ENCODE data around the gene PDE2A.

PDE2A gene

GRCh38 chr11:72583177-72583553 lies 91.1 kb downstream of the PDE2A start:
- Histone ChIP-seq H3K27me3 (ENCODE audit: insufficient read depth, low read length, poor library complexity) (peaks cover 1% of the 10 kb centered on the region), H3K79me1 (ENCODE audit: low read length) (no peaks in the 10 kb centered on the region), H2AK5ac (ENCODE audit: low read length) (no peak overlapping the region), H2BK5ac (ENCODE audit: low read length) (no peak overlapping the region), H2BK120ac (ENCODE audit: low read depth, low read length) (no peak overlapping the region), H3K18ac (ENCODE audit: low read length) (no peak overlapping the region), H4K8ac (ENCODE audit: low read depth, low read length) (no peak overlapping the region), H3K56ac (ENCODE audit: low read length) (no peak overlapping the region), H3K4me1 (ENCODE audit: control insufficient read depth, low read depth, low read length) (no peaks in the 10 kb centered on the region), H3K4me2 (ENCODE audit: low read length) (no peak overlapping the region), H3K27ac (ENCODE audit: low read depth, low read length) (no peak overlapping the region), H3K23ac (ENCODE audit: low read length) (no peak overlapping the region), H3K79me2 (ENCODE audit: control insufficient read depth, insufficient read depth, low read length) (no peaks in the 10 kb centered on the region), H2BK15ac (replicated peaks; ENCODE audit: low read depth) (no peak overlapping the region), H3K4ac (ENCODE audit: low read depth, low read length) (no peak overlapping the region), H3K4me3 (ENCODE audit: low read length) (no peak overlapping the region), H3K9ac (ENCODE audit: low read length) (no peak overlapping the region), H4K5ac (ENCODE audit: low read length) (no peak overlapping the region), H3K36me3 (ENCODE audit: control insufficient read depth, insufficient read depth, low read length) (no peaks in the 10 kb centered on the region)
- WGBS (ENCODE audit: extremely low coverage, insufficient coverage, low lambda C conversion rate): no CpG with 5 or more reads among the region's 2 CpGs
- DNase-seq: no peak

- H3K56ac ChIP-seq (ENCODE audit: low read length): no peak overlapping the region
- peaks cover 1% of the 10 kb centered on the region for H3K27me3 ChIP-seq (ENCODE audit: insufficient read depth, low read length, poor library complexity)
- H3K27ac ChIP-seq (ENCODE audit: low read depth, low read length): no peak overlapping the region
- H3K9ac ChIP-seq (ENCODE audit: low read length): no peak overlapping the region
- H2BK120ac ChIP-seq (ENCODE audit: low read depth, low read length): no peak overlapping the region
- H4K5ac ChIP-seq (ENCODE audit: low read length): no peak overlapping the region
- H2BK5ac ChIP-seq (ENCODE audit: low read length): no peak overlapping the region
- H3K4ac ChIP-seq (ENCODE audit: low read depth, low read length): no peak overlapping the region
- H3K23ac ChIP-seq (ENCODE audit: low read length): no peak overlapping the region
- H2BK15ac ChIP-seq (replicated peaks; ENCODE audit: low read depth): no peak overlapping the region
- H2AK5ac ChIP-seq (ENCODE audit: low read length): no peak overlapping the region
- no peak overlapping the region for H3K18ac ChIP-seq (ENCODE audit: low read length)
- no peaks in the 10 kb centered on the region for H3K79me2 ChIP-seq (ENCODE audit: control insufficient read depth, insufficient read depth, low read length)
- no CpG with 5 or more reads among the region's 14 CpGs for WGBS (ENCODE audit: extremely low coverage, insufficient coverage, low lambda C conversion rate)
- H3K36me3 ChIP-seq (ENCODE audit: control insufficient read depth, insufficient read depth, low read length): no peaks in the 10 kb centered on the region
- H3K79me1 ChIP-seq (ENCODE audit: low read length): no peaks in the 10 kb centered on the region
- DNase-seq: no peak
- no peak overlapping the region for H3K4me2 ChIP-seq (ENCODE audit: low read length)
- no peaks in the 10 kb centered on the region for H3K4me1 ChIP-seq (ENCODE audit: control insufficient read depth, low read depth, low read length)
- no peak overlapping the region for H4K8ac ChIP-seq (ENCODE audit: low read depth, low read length)
- H3K4me3 ChIP-seq (ENCODE audit: low read length): no peak overlapping the region
These were observed 91.7 kb downstream of the PDE2A start for GRCh38 chr11:72582206-72583176.

DNA sequence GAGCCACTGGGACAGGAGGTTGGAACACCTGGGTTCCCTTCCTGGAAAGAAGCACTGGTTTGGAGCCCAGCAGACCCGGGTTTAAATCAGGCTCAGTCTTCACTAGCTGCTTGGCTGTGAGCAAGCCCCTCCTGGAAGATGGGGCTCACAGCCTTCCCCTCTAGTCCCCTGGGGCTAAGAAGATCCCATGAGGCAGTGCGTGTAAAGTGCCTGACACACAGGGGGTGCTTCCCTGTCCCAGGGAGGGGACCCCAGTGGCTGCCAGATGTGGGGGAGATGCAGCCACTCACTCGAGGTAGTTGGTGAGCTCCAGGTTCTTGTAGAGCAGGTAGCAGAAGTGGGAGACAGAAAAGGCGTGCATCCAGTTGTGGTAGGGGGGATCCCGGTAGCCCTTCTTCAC lies 93.2 kb downstream of the PDE2A start:
- no peak for DNase-seq
- no peak overlapping the region for H3K18ac ChIP-seq (ENCODE audit: low read length)
- H3K23ac ChIP-seq (ENCODE audit: low read length): no peak overlapping the region
- no peak overlapping the region for H3K56ac ChIP-seq (ENCODE audit: low read length)
- no peak overlapping the region for H2BK15ac ChIP-seq (replicated peaks; ENCODE audit: low read depth)
- no peak overlapping the region for H3K4me2 ChIP-seq (ENCODE audit: low read length)
- no peaks in the 10 kb centered on the region for H3K36me3 ChIP-seq (ENCODE audit: control insufficient read depth, insufficient read depth, low read length)
- no peak overlapping the region for H2BK5ac ChIP-seq (ENCODE audit: low read length)
- H4K8ac ChIP-seq (ENCODE audit: low read depth, low read length): no peak overlapping the region
- no peak overlapping the region for H3K27ac ChIP-seq (ENCODE audit: low read depth, low read length)
- no peak overlapping the region for H4K5ac ChIP-seq (ENCODE audit: low read length)
- H2BK120ac ChIP-seq (ENCODE audit: low read depth, low read length): no peak overlapping the region
- no peak overlapping the region for H3K4me3 ChIP-seq (ENCODE audit: low read length)
- H3K4me1 ChIP-seq (ENCODE audit: control insufficient read depth, low read depth, low read length): no peaks in the 10 kb centered on the region
- H3K79me1 ChIP-seq (ENCODE audit: low read length): no peaks in the 10 kb centered on the region
- H3K79me2 ChIP-seq (ENCODE audit: control insufficient read depth, insufficient read depth, low read length): no peaks in the 10 kb centered on the region
- H3K9ac ChIP-seq (ENCODE audit: low read length): no peak overlapping the region
- peaks cover 1% of the 10 kb centered on the region for H3K27me3 ChIP-seq (ENCODE audit: insufficient read depth, low read length, poor library complexity)
- no peak overlapping the region for H3K4ac ChIP-seq (ENCODE audit: low read depth, low read length)
- WGBS (ENCODE audit: extremely low coverage, insufficient coverage, low lambda C conversion rate): no CpG with 5 or more reads among the region's 5 CpGs
- H2AK5ac ChIP-seq (ENCODE audit: low read length): no peak overlapping the region

DNA sequence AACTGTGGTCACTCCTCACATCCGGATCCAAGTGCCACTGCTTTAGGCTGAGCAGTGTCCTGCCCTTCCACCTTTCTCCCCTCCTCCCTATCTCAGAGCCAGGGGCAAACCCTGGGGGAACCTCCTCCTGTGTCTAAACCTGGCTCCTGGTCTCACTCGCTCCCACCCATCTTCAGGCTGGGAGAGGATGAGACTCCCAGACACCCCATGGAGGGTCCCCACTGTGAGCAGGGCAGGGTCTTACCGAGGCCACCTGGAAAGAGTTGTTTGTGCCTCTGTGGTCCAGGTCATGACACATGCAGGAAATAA lies 93.6 kb downstream of the PDE2A start:
- DNase-seq: no peak
- H3K79me2 ChIP-seq (ENCODE audit: control insufficient read depth, insufficient read depth, low read length): no peaks in the 10 kb centered on the region
- H3K36me3 ChIP-seq (ENCODE audit: control insufficient read depth, insufficient read depth, low read length): no peaks in the 10 kb centered on the region
- no peak overlapping the region for H4K5ac ChIP-seq (ENCODE audit: low read length)
- H2BK5ac ChIP-seq (ENCODE audit: low read length): no peak overlapping the region
- H3K18ac ChIP-seq (ENCODE audit: low read length): no peak overlapping the region
- no peak overlapping the region for H3K56ac ChIP-seq (ENCODE audit: low read length)
- H3K4ac ChIP-seq (ENCODE audit: low read depth, low read length): no peak overlapping the region
- H3K4me3 ChIP-seq (ENCODE audit: low read length): no peak overlapping the region
- no peak overlapping the region for H3K23ac ChIP-seq (ENCODE audit: low read length)
- no peak overlapping the region for H2BK120ac ChIP-seq (ENCODE audit: low read depth, low read length)
- peaks cover 1% of the 10 kb centered on the region for H3K27me3 ChIP-seq (ENCODE audit: insufficient read depth, low read length, poor library complexity)
- H3K79me1 ChIP-seq (ENCODE audit: low read length): no peaks in the 10 kb centered on the region
- H3K27ac ChIP-seq (ENCODE audit: low read depth, low read length): no peak overlapping the region
- H3K4me1 ChIP-seq (ENCODE audit: control insufficient read depth, low read depth, low read length): no peaks in the 10 kb centered on the region
- no CpG with 5 or more reads among the region's 3 CpGs for WGBS (ENCODE audit: extremely low coverage, insufficient coverage, low lambda C conversion rate)
- H3K4me2 ChIP-seq (ENCODE audit: low read length): no peak overlapping the region
- no peak overlapping the region for H2BK15ac ChIP-seq (replicated peaks; ENCODE audit: low read depth)
- H4K8ac ChIP-seq (ENCODE audit: low read depth, low read length): no peak overlapping the region
- no peak overlapping the region for H3K9ac ChIP-seq (ENCODE audit: low read length)
- H2AK5ac ChIP-seq (ENCODE audit: low read length): no peak overlapping the region

- Histone ChIP-seq H4K8ac (ENCODE audit: low read depth, low read length) (no peak overlapping the region), H4K5ac (ENCODE audit: low read length) (no peak overlapping the region)
These were observed 94.2 kb downstream of the PDE2A start for GRCh38 chr11:72579816-72580641.

More at GRCh38 chr11:72579816-72580641, 94.2 kb downstream of the PDE2A start:
- Histone ChIP-seq H2BK5ac (ENCODE audit: low read length) (no peak overlapping the region), H3K23ac (ENCODE audit: low read length) (no peak overlapping the region), H3K36me3 (ENCODE audit: control insufficient read depth, insufficient read depth, low read length) (no peaks in the 10 kb centered on the region), H2BK120ac (ENCODE audit: low read depth, low read length) (no peak overlapping the region), H3K4me2 (ENCODE audit: low read length) (no peak overlapping the region), H3K56ac (ENCODE audit: low read length) (no peak overlapping the region), H3K4me3 (ENCODE audit: low read length) (no peak overlapping the region), H3K79me2 (ENCODE audit: control insufficient read depth, insufficient read depth, low read length) (no peaks in the 10 kb centered on the region), H2AK5ac (ENCODE audit: low read length) (no peak overlapping the region), H2BK15ac (replicated peaks; ENCODE audit: low read depth) (no peak overlapping the region), H3K18ac (ENCODE audit: low read length) (no peak overlapping the region), H3K27ac (ENCODE audit: low read depth, low read length) (no peak overlapping the region), H3K9ac (ENCODE audit: low read length) (no peak overlapping the region), H3K79me1 (ENCODE audit: low read length) (no peaks in the 10 kb centered on the region), H3K4ac (ENCODE audit: low read depth, low read length) (no peak overlapping the region), H3K27me3 (ENCODE audit: insufficient read depth, low read length, poor library complexity) (peaks cover under 1% of the 10 kb centered on the region), H3K4me1 (ENCODE audit: control insufficient read depth, low read depth, low read length) (no peaks in the 10 kb centered on the region)
- DNase-seq: no peak
- WGBS (ENCODE audit: extremely low coverage, insufficient coverage, low lambda C conversion rate): no CpG with 5 or more reads among the region's 10 CpGs

Data from mesendoderm (in vitro differentiated cells).